Fibroblast of lung (primary cell): ENCODE data around the gene USF3. TPM values are rescaled to one million over a fixed set of nuclear protein-coding genes. Genes with fewer than 3 reads are reported as not detected.

Experiments used
- DNase-seq, 2 donors: peaks; one replicate each; pipeline versions ENCODE4 v3.0.0 to v3.0.0-alpha.2; 2010; ENCODE audit warnings: low read depth in 2 of 2
- H2AFZ ChIP-seq: 2 replicates; pipeline ENCODE4 v1.5.1; 2012; ENCODE audit warnings: low read length, control low read depth, inconsistent platforms
- H3K27ac ChIP-seq: 2 replicates; pipeline ENCODE4 v1.5.1; 2011; ENCODE audit warnings: low read length, control low read depth; ENCODE audit not compliant: insufficient read depth
- H3K27me3 ChIP-seq: 2 replicates; pipeline ENCODE4 v1.5.1; 2011; ENCODE audit warnings: mild to moderate bottlenecking, low read length; ENCODE audit not compliant: control insufficient read depth, insufficient read depth
- H3K36me3 ChIP-seq: 2 replicates; pipeline ENCODE4 v1.5.1; 2011; ENCODE audit warnings: low read length; ENCODE audit not compliant: control insufficient read depth, insufficient read depth
- H3K4me1 ChIP-seq: 2 replicates; pipeline ENCODE4 v1.5.1; 2011; ENCODE audit warnings: low read length; ENCODE audit not compliant: control insufficient read depth, insufficient read depth; ENCODE audit errors: extremely low read depth
- H3K4me2 ChIP-seq: 2 replicates; pipeline ENCODE4 v1.5.1; 2011; ENCODE audit warnings: low read length, control low read depth; ENCODE audit not compliant: insufficient read depth; ENCODE audit errors: extremely low read depth
- H3K4me3 ChIP-seq, 4 experiments: fragments of 200-600 bp in 1 of 4; sonication (generic) in 1 of 4; replicated peaks in 1 of 4; 2 replicates each; pipeline ENCODE4 v1.5.1; 2011 to 2016; ENCODE audit warnings: low read length in 4 of 4, low read depth in 3 of 4, mild to moderate bottlenecking in 3 of 4, control low read depth in 2 of 4, inconsistent platforms in 1 of 4, mixed read lengths in 1 of 4; ENCODE audit not compliant: insufficient read depth in 1 of 4; ENCODE audit errors: control extremely low read depth in 1 of 4
- H3K79me2 ChIP-seq: 2 replicates; pipeline ENCODE4 v1.5.1; 2012; ENCODE audit warnings: mild to moderate bottlenecking, low read length, inconsistent platforms; ENCODE audit not compliant: control insufficient read depth, insufficient read depth
- H3K9ac ChIP-seq: 2 replicates; pipeline ENCODE4 v1.5.1; 2011; ENCODE audit warnings: mild to moderate bottlenecking, low read length, control low read depth; ENCODE audit not compliant: insufficient read depth
- H3K9me3 ChIP-seq: 2 replicates; pipeline ENCODE4 v1.5.1; 2012; ENCODE audit warnings: low read depth, low read length; ENCODE audit not compliant: control insufficient read depth, insufficient read depth
- H4K20me1 ChIP-seq: 2 replicates; pipeline ENCODE4 v1.5.1; 2011; ENCODE audit warnings: low read length; ENCODE audit not compliant: control insufficient read depth, insufficient read depth; ENCODE audit errors: extremely low read depth
- EZH2 ChIP-seq: IDR thresholded peaks from 2 replicates; pipeline ENCODE4 v1.5.1; 2012; ENCODE audit warnings: low read length, control low read depth, mild to moderate bottlenecking; ENCODE audit errors: missing control alignments
- polyA plus RNA-seq, 2 donors: library from polyadenylated mRNA; depleted of rRNA in 1 of 2; stranded (reverse) in 1 of 2; unstranded in 1 of 2; fragments of >200 nt; gene quantifications; 2 replicates each; pipeline ENCODE4 v1.2.1, GENCODE V29; 2011 to 2012; ENCODE audit warnings: missing spikeins in 1 of 2
- total RNA-seq: library from RNA; depleted of rRNA; stranded (reverse); fragments of >200 nt; gene quantifications from 2 replicates; pipeline ENCODE4 v1.2.1, GENCODE V29; 2014
- TF ChIP-seq, protein P1 (sequence below), 2 donors: IDR thresholded peaks in 1 of 2; conservative IDR thresholded peaks in 1 of 2; 1 replicate in 1 of 2; 2 replicates in 1 of 2; pipeline ENCODE4 v1.5.1; 2011 to 2012; ENCODE audit warnings: low read length in 2 of 2, control low read depth in 1 of 2, inconsistent platforms in 1 of 2, low read depth in 1 of 2, mild to moderate bottlenecking in 1 of 2

USF3 gene
- total and polyA plus RNA-seq, 2 donors (not counting 1 experiment from before 2014, with no cell fraction given) = 8.9 to 15.8 TPM

GRCh38 chr3:113697500-113698090 lies 1.2 kb upstream of the USF3 start:
- Histone ChIP-seq H3K27ac (peak overlapping the region; percentile 84), H2AFZ (peak overlapping the region; percentile 100)

GRCh38 chr3:113696658-113697499 lies 437 bp upstream of the USF3 start:
- Histone ChIP-seq H3K9ac (peak overlapping the region; percentile 63), H3K79me2 (peaks cover 11% of the 10 kb centered on the region), H2AFZ (peak overlapping the region; percentile 100), H4K20me1 (no peaks in the 10 kb centered on the region), H3K36me3 (no peaks in the 10 kb centered on the region), H3K4me3 (peak overlapping the region; percentile 84 to 100 (median 94)), H3K4me1 (no peaks in the 10 kb centered on the region), H3K27me3 (no peaks in the 10 kb centered on the region), H3K9me3 (no peaks in the 10 kb centered on the region), H3K27ac (peak overlapping the region; percentile 84), H3K4me2 (peak overlapping the region; percentile 99)
- peak; percentile 99 to 100 for DNase-seq
- TF ChIP-seq, protein P1, sequence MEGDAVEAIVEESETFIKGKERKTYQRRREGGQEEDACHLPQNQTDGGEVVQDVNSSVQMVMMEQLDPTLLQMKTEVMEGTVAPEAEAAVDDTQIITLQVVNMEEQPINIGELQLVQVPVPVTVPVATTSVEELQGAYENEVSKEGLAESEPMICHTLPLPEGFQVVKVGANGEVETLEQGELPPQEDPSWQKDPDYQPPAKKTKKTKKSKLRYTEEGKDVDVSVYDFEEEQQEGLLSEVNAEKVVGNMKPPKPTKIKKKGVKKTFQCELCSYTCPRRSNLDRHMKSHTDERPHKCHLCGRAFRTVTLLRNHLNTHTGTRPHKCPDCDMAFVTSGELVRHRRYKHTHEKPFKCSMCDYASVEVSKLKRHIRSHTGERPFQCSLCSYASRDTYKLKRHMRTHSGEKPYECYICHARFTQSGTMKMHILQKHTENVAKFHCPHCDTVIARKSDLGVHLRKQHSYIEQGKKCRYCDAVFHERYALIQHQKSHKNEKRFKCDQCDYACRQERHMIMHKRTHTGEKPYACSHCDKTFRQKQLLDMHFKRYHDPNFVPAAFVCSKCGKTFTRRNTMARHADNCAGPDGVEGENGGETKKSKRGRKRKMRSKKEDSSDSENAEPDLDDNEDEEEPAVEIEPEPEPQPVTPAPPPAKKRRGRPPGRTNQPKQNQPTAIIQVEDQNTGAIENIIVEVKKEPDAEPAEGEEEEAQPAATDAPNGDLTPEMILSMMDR (conservative IDR thresholded peaks at IDR 0.05 in 1 of 2, IDR thresholded peaks at IDR 0.05 in 1 of 2; ENCODE audit: low read depth in 1 of 2, low read length in 2 of 2) = peak in 1 of 2 donors; percentile 14
- no peak for TF ChIP-seq EZH2

More at GRCh38 chr3:113697500-113698090, 1.2 kb upstream of the USF3 start:
- DNase-seq = peak in 1 of 2 donors; percentile 62
- Histone ChIP-seq H3K36me3 (no peaks in the 10 kb centered on the region), H3K4me3 (peak overlapping the region; percentile 66 to 100 (median 94)), H3K4me1 (no peaks in the 10 kb centered on the region), H3K4me2 (peak overlapping the region; percentile 99), H3K79me2 (peaks cover 11% of the 10 kb centered on the region), H3K9ac (peak overlapping the region; percentile 63), H4K20me1 (no peaks in the 10 kb centered on the region), H3K9me3 (no peaks in the 10 kb centered on the region), H3K27me3 (no peaks in the 10 kb centered on the region)
- TF ChIP-seq EZH2 = no peak
- TF ChIP-seq, protein P1 (conservative IDR thresholded peaks at IDR 0.05 in 1 of 2, IDR thresholded peaks at IDR 0.05 in 1 of 2; ENCODE audit: low read depth in 1 of 2, low read length in 2 of 2) = no peak

DNA sequence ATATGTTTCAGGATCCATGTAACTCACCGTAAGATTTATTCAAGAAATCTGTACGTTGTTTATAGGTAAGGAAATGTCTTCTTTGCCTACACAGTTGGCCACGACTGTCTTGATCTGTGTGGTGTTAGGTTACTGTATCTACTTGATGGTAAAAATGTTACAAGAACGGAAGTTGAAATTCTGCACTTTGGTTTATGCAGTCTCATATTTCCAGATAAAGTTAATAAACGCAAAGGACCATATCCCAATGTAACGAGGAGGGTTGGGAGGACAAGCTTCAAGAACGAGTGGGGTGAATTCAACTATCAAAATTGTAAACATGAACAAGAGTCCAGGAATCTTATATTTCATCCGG lies 1.0 kb downstream of the USF3 start:
- Histone ChIP-seq H3K27ac (peak overlapping the region; percentile 68), H3K9ac (peak overlapping the region; percentile 67), H3K79me2 (peaks cover 11% of the 10 kb centered on the region), H3K36me3 (no peaks in the 10 kb centered on the region), H3K4me2 (peak overlapping the region; percentile 90), H3K4me3 (peak overlapping the region; percentile 70 to 90 (median 82)), H3K9me3 (no peaks in the 10 kb centered on the region), H2AFZ (peak overlapping the region; percentile 81), H4K20me1 (no peaks in the 10 kb centered on the region), H3K4me1 (no peaks in the 10 kb centered on the region), H3K27me3 (no peaks in the 10 kb centered on the region)
- peak; percentile 16 to 44 for DNase-seq
- TF ChIP-seq EZH2 = no peak
- TF ChIP-seq, protein P1 (conservative IDR thresholded peaks at IDR 0.05 in 1 of 2, IDR thresholded peaks at IDR 0.05 in 1 of 2; ENCODE audit: low read depth in 1 of 2, low read length in 2 of 2) = no peak
